NCI-H345 (cell line): Measurements from ENCODE around the gene MISP.

Experiments
- DNase-seq: peaks from one replicate; lab custom pipeline; 2025; lab: John Stamatoyannopoulos, UW

MISP gene

DNA sequence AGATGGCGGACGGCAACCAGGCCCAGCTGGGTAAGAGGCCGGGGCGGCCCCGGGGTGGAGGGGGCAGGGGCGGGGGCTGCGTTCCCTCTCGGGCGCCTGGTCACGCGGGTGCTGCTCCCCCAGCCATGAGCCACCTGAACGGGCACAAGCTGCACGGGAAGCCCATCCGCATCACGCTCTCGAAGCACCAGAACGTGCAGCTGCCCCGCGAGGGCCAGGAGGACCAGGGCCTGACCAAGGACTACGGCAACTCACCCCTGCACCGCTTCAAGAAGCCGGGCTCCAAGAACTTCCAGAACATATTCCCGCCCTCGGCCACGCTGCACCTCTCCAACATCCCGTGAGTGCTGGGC, 57.5 kb downstream of the MISP start:
- no peak for DNase-seq

DNA sequence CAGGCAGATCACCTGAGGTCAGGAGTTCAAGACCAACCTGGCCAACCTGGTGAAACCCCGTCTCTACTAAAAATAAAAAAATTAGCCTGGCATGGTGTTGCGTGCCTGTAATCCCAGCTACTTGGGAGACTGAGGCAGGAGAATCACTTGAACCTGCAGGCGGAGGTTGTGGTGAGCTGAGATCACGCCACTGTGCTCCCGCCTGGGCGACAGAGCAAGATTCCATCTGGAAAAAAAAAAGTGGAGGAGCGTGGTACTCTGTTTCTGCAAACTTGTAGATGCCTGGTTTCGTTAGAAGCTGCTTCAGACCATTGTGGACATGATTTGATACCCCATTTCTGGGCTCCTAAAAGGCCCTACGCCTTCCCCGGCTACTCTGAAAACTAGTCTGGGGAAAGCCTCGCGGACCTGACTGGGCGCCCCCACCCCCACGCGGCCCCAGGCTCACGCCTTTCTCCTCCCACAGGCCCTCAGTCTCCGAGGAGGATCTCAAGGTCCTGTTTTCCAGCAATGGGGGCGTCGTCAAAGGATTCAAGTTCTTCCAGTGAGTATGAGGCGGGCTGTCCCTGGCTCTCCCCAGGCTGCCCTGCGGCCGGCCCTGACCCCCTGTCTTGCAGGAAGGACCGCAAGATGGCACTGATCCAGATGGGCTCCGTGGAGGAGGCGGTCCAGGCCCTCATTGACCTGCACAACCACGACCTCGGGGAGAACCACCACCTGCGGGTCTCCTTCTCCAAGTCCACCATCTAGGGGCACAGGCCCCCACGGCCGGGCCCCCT, 59.4 kb downstream of the MISP start:
- DNase-seq = no peak

DNA sequence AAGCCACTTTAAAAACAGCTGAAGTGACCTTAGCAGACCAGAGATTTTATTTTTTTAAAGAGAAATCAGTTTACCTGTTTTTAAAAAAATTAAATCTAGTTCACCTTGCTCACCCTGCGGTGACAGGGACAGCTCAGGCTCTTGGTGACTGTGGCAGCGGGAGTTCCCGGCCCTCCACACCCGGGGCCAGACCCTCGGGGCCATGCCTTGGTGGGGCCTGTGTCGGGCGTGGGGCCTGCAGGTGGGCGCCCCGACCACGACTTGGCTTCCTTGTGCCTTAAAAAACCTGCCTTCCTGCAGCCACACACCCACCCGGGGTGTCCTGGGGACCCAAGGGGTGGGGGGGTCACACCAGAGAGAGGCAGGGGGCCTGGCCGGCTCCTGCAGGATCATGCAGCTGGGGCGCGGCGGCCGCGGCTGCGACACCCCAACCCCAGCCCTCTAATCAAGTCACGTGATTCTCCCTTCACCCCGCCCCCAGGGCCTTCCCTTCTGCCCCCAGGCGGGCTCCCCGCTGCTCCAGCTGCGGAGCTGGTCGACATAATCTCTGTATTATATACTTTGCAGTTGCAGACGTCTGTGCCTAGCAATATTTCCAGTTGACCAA, 60.1 kb downstream of the MISP start:
- no peak for DNase-seq

DNA sequence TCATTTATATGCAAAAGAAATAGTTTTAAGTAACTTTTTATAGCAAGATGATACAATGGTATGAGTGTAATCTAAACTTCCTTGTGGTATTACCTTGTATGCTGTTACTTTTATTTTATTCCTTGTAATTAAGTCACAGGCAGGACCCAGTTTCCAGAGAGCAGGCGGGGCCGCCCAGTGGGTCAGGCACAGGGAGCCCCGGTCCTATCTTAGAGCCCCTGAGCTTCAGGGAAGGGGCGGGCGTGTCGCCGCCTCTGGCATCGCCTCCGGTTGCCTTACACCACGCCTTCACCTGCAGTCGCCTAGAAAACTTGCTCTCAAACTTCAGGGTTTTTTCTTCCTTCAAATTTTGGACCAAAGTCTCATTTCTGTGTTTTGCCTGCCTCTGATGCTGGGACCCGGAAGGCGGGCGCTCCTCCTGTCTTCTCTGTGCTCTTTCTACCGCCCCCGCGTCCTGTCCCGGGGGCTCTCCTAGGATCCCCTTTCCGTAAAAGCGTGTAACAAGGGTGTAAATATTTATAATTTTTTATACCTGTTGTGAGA, 60.7 kb downstream of the MISP start:
- DNase-seq = no peak

DNA sequence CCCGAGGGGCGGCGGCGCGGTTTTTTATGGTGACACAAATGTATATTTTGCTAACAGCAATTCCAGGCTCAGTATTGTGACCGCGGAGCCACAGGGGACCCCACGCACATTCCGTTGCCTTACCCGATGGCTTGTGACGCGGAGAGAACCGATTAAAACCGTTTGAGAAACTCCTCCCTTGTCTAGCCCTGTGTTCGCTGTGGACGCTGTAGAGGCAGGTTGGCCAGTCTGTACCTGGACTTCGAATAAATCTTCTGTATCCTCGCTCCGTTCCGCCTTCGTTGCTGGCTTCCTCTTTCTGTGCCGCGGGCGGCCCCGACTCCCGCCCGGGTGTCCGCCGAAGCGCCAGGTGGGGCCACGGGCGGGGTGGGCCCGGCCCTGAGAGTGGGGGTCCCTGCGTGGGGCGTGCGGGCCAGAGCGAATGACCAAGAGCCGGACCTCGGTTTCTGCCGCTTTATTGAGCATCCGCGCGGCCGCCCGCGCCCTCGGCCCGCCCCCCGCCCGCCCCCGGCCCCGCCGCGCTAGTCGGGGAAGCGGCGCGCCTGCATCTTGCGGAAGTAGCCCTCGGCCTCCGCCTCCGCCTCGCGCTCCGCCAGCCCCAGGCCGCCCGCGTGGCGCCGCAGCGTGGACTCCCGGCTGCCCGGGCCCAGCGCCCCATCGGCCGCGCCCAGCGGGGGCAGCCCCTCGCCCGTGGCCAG, 61.3 kb downstream of the MISP start:
- no peak for DNase-seq

DNA sequence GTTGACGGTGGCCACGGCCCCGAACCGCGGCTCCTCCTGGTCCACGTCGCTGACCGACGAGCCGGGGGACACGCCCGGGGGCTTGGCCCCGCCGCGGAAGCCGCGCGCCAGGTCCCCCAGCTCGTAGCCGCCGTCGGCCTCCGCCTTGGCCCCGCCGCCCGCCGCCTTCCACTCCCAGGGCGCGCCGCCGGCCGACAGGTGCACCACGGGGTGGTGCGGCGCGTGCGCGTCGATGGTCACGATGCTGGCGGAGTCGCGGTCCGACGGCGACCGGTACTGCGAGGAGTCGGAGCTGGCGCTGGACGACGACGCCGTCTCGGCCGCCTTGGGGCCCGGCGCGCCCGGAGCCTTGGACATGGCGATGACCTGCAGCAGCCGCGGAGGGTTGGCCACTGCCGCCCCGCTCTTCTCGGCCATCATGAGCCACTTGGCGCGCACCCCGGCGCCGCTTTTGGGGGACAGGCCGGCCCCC, 61.9 kb downstream of the MISP start:
- DNase-seq = no peak

DNA sequence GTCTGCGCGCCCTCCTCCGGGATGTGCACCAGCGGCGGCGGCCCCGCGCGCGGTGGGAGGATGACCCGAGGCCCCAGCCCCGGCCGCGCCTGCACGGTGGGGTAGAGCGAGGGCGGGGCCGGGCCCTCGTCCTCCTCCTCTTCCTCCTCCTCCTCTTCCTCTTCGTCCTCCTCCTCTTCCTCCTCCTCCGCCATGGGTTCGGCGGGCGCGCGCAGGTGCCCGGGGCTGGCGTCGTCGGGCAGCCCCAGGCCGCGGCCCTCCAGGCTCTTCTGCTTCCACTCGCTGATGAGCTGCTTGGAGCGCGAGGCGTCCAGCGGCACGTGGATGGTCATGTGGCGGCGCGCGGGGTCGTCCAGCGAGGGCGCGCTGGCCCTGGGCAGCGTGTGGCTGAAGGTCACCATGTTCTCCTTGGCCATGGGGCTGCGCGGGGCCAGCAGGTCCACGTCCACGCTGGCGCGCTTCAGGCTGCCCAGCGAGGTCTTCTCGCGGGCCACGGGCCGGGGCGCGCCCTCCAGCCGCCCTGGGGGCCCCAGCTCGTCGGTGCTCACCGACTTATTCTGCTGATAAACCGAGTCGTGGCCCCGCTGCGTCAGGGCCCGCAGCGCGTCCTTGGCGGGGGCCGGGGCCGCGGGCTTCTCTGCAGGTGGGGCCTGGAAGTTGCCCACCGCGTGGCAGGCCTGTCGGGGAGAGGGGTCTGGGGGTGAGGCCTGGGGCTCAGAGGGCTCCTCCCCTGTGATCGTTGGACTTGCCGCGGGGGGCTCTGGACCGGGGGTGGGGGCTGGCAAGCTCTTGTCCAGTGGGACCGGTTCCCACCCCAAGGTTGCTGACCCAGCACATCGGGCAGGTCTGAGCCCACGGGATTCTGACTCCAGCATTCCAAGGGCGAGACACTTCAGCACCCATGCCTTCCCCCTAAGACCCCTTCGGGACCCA, 62.6 kb downstream of the MISP start:
- DNase-seq = no peak
